HEK293 (cell line): ENCODE measurements around the gene MRM1.

Experiments
- CTCF ChIA-PET: fragments of 350-600 bp; formaldehyde crosslinking; extraction: SDS; loops from one replicate; lab custom pipeline; 2021; ENCODE audit warnings: antibody characterized with exemption; lab: Yijun Ruan, JAX
- POLR2A ChIA-PET: fragments of 300-600 bp; formaldehyde crosslinking; extraction: SDS; loops from one replicate; lab custom pipeline; 2020; ENCODE audit warnings: antibody characterized with exemption, inconsistent platforms; lab: Yijun Ruan, JAX
- H3K27ac ChIP-seq: fragments of 200-500 bp; sonication (Bioruptor generic); 2 replicates; pipeline ENCODE4 v1.5.1; 2014; ENCODE audit warnings: low read depth, low read length, control low read depth, inconsistent platforms; ENCODE audit errors: extremely low read depth
- H3K36me3 ChIP-seq, 2 experiments: fragments of 200-500 bp in 1 of 2; sonication (Bioruptor generic) in 1 of 2; 1 replicate in 1 of 2; 2 replicates in 1 of 2; pipeline ENCODE4 v1.5.1; 2014 to 2017; ENCODE audit warnings: inconsistent platforms in 2 of 2, low read length in 2 of 2; ENCODE audit not compliant: control insufficient read depth in 2 of 2, insufficient read depth in 1 of 2
- H3K4me1 ChIP-seq: fragments of 200-500 bp; sonication (Bioruptor generic); 2 replicates; pipeline ENCODE4 v1.5.1; 2014; ENCODE audit warnings: mild to moderate bottlenecking, low read length, inconsistent platforms; ENCODE audit not compliant: control insufficient read depth, insufficient read depth
- H3K4me3 ChIP-seq: 2 replicates; pipeline ENCODE4 v1.5.1; 2011; ENCODE audit warnings: low read depth, mild to moderate bottlenecking, control low read depth, low read length, moderate library complexity
- H3K9me3 ChIP-seq: fragments of 200-500 bp; sonication (Bioruptor generic); 2 replicates; pipeline ENCODE4 v1.5.1; 2014; ENCODE audit warnings: low read depth, low read length, inconsistent platforms; ENCODE audit not compliant: control insufficient read depth, insufficient read depth
- PBX3 ChIP-seq: sonication (generic); formaldehyde crosslinking; IDR thresholded peaks from 2 replicates; pipeline ENCODE4 v1.8.1; 2022; ENCODE audit warnings: mild to moderate bottlenecking, moderate library complexity, missing genetic modification reagents
- PRDM4 ChIP-seq: fragments of 450-650 bp; formaldehyde crosslinking; IDR thresholded peaks from 2 replicates; pipeline ENCODE4 v1.5.1; 2017; ENCODE audit warnings: missing biosample characterization, missing genetic modification characterization
- YY2 ChIP-seq: fragments of 450-650 bp; formaldehyde crosslinking; IDR thresholded peaks from 2 replicates; pipeline ENCODE4 v1.5.1; 2016; ENCODE audit warnings: missing biosample characterization, missing genetic modification characterization
- ZIC2 ChIP-seq: fragments of 450-650 bp; formaldehyde crosslinking; IDR thresholded peaks from 2 replicates; pipeline ENCODE4 v1.5.1; 2016; ENCODE audit warnings: missing biosample characterization, missing genetic modification characterization
- ZNF121 ChIP-seq: fragments of 450-650 bp; formaldehyde crosslinking; IDR thresholded peaks from 2 replicates; pipeline ENCODE4 v1.5.1; 2016; ENCODE audit warnings: missing biosample characterization, missing genetic modification characterization
- ZNF175 ChIP-seq: fragments of 450-650 bp; formaldehyde crosslinking; IDR thresholded peaks from 2 replicates; pipeline ENCODE4 v1.5.1; 2016; ENCODE audit warnings: missing biosample characterization, missing genetic modification characterization
- ZNF37A ChIP-seq: fragments of 450-650 bp; IDR thresholded peaks from 2 replicates; pipeline ENCODE4 v1.5.1; 2018; ENCODE audit warnings: missing biosample characterization, missing genetic modification characterization
- ZNF48 ChIP-seq: fragments of 450-650 bp; formaldehyde crosslinking; IDR thresholded peaks from 2 replicates; pipeline ENCODE4 v1.5.1; 2016; ENCODE audit warnings: missing biosample characterization, missing genetic modification characterization
- ZNF600 ChIP-seq: fragments of 450-650 bp; formaldehyde crosslinking; IDR thresholded peaks from 2 replicates; pipeline ENCODE4 v1.5.1; 2016; ENCODE audit warnings: missing biosample characterization, missing genetic modification characterization
- ZNF623 ChIP-seq: fragments of 450-650 bp; formaldehyde crosslinking; IDR thresholded peaks from 2 replicates; pipeline ENCODE4 v1.5.1; 2016; ENCODE audit warnings: missing biosample characterization, missing genetic modification characterization
- ZNF654 ChIP-seq: fragments of 450-650 bp; formaldehyde crosslinking; IDR thresholded peaks from 2 replicates; pipeline ENCODE4 v1.5.1; 2016; ENCODE audit warnings: low read depth, missing biosample characterization, missing genetic modification characterization
- ZNF660 ChIP-seq: fragments of 450-650 bp; IDR thresholded peaks from 2 replicates; pipeline ENCODE4 v1.5.1; 2018; ENCODE audit warnings: missing biosample characterization, mild to moderate bottlenecking, missing genetic modification characterization
- ZNF747 ChIP-seq: fragments of 450-650 bp; formaldehyde crosslinking; IDR thresholded peaks from 2 replicates; pipeline ENCODE4 v1.5.1; 2016; ENCODE audit warnings: missing biosample characterization, missing genetic modification characterization
- ZNF792 ChIP-seq: fragments of 450-650 bp; formaldehyde crosslinking; IDR thresholded peaks from 2 replicates; pipeline ENCODE4 v1.5.1; 2016; ENCODE audit warnings: missing biosample characterization, missing genetic modification characterization
- ZSCAN23 ChIP-seq: fragments of 450-650 bp; formaldehyde crosslinking; IDR thresholded peaks from 2 replicates; pipeline ENCODE4 v1.5.1; 2016; ENCODE audit warnings: missing biosample characterization, missing genetic modification characterization
- ZXDB ChIP-seq: fragments of 450-650 bp; formaldehyde crosslinking; IDR thresholded peaks from 2 replicates; pipeline ENCODE4 v1.5.1; 2016; ENCODE audit warnings: missing biosample characterization, missing genetic modification characterization
- TF ChIP-seq, protein P1 (sequence below): fragments of 450-650 bp; formaldehyde crosslinking; IDR thresholded peaks from 2 replicates; pipeline ENCODE4 v1.5.1; 2016; ENCODE audit warnings: missing biosample characterization, missing genetic modification characterization
- TF ChIP-seq, protein P2 (sequence below): fragments of 450-650 bp; formaldehyde crosslinking; IDR thresholded peaks from 2 replicates; pipeline ENCODE4 v1.5.1; 2016; ENCODE audit warnings: missing biosample characterization, missing genetic modification characterization

MRM1 gene

DNA sequence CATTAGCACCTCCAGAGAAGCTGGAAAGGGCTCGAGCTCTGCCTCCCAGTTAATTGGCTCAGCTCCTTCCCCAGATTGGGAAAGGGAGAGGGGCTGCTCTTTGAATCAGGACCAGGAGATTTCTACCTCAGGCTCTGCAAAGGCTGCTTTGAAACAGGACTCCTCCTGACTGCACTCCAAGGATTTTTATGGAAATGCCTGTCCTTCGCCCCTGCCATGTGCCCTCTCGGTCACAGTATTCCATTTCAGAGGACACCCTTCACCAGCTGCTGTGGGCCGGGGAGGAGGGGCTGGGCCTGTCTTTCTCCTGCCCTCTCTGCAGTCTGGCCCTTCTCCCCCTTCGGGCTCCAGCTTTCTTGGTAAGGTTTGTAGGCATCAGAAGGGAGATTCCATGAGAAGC, 13.6 kb downstream of the MRM1 start:
- POLR2A ChIA-PET, result interaction anchor here (1.4 to 1.5 kb wide), 2 partner anchors 11 to 12 kb away, joined by 4 read pairs; no protein-coding TSS in a partner anchor
- TF ChIP-seq, protein P1, sequence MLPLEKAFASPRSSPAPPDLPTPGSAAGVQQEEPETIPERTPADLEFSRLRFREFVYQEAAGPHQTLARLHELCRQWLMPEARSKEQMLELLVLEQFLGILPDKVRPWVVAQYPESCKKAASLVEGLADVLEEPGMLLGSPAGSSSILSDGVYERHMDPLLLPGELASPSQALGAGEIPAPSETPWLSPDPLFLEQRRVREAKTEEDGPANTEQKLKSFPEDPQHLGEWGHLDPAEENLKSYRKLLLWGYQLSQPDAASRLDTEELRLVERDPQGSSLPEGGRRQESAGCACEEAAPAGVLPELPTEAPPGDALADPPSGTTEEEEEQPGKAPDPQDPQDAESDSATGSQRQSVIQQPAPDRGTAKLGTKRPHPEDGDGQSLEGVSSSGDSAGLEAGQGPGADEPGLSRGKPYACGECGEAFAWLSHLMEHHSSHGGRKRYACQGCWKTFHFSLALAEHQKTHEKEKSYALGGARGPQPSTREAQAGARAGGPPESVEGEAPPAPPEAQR (tag by site-specific recombination), result no peak
- no peak for TF ChIP-seq ZNF792 (tag by site-specific recombination)
- no peak for TF ChIP-seq ZNF660 (tag by site-specific recombination)
- TF ChIP-seq, protein P2, sequence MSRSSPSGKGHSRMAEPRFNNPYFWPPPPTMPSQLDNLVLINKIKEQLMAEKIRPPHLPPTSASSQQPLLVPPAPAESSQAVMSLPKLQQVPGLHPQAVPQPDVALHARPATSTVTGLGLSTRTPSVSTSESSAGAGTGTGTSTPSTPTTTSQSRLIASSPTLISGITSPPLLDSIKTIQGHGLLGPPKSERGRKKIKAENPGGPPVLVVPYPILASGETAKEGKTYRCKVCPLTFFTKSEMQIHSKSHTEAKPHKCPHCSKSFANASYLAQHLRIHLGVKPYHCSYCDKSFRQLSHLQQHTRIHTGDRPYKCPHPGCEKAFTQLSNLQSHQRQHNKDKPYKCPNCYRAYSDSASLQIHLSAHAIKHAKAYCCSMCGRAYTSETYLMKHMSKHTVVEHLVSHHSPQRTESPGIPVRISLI (tag by site-specific recombination), result no peak
- TF ChIP-seq ZSCAN23 (tag by site-specific recombination), result no peak
- no peak for TF ChIP-seq ZNF623 (tag by site-specific recombination)
- TF ChIP-seq ZNF747 (tag by site-specific recombination), result no peak
- no peak for TF ChIP-seq ZIC2
- no peak for TF ChIP-seq YY2 (tag by site-specific recombination)
- no peak for TF ChIP-seq ZNF654 (tag by site-specific recombination)
- no peak for TF ChIP-seq ZXDB (tag by site-specific recombination)
- no peak overlapping the region for H3K27ac ChIP-seq
- no peaks in the 10 kb centered on the region; the same call in 1 of the 2 replicates for H3K4me1 ChIP-seq
- H3K9me3 ChIP-seq, result no peaks in the 10 kb centered on the region
- H3K36me3 ChIP-seq, result no peaks in the 10 kb centered on the region; a peak in 1 of 3 replicates
- no peak overlapping the region for H3K4me3 ChIP-seq
- CTCF ChIA-PET, result interaction anchor here (1.0 to 3.0 kb wide), 4 partner anchors 10 to 14 kb away, joined by 4 to 14 read pairs (median 4); partner anchors contain the start of gene MRM1

GRCh38 chr17:36616061-36617029, 15.0 kb downstream of the MRM1 start:
- POLR2A ChIA-PET, result interaction anchor here (0.7 to 1.3 kb wide), 3 partner anchors 16 to 612 kb away, joined by 3 read pairs; no protein-coding TSS in a partner anchor
- H3K36me3 ChIP-seq, result no peaks in the 10 kb centered on the region
- H3K4me1 ChIP-seq, result no peaks in the 10 kb centered on the region; the same call in 1 of the 2 replicates
- H3K9me3 ChIP-seq, result no peaks in the 10 kb centered on the region
- no peak for TF ChIP-seq ZNF175 (tag by site-specific recombination)
- TF ChIP-seq ZNF623 (tag by site-specific recombination), result 0 out of 2 replicates have a peak, but pooled peaks have one; percentile 13
- no peak for TF ChIP-seq ZXDB (tag by site-specific recombination)
- peak; percentile 90 for TF ChIP-seq ZNF121 (tag by site-specific recombination)
- TF ChIP-seq ZNF48 (tag by site-specific recombination), result no peak
- no peak for TF ChIP-seq PBX3 (CRISPR knock-in tag)
- TF ChIP-seq ZNF37A (tag by site-specific recombination), result no peak
- TF ChIP-seq ZNF600 (tag by site-specific recombination), result no peak
- no peak for TF ChIP-seq PRDM4 (tag by site-specific recombination)
- H3K27ac ChIP-seq, result no peak overlapping the region
- no peak overlapping the region for H3K4me3 ChIP-seq
- CTCF ChIA-PET, result interaction anchor here (0.6 to 3.0 kb wide), 4 partner anchors 10 to 624 kb away, joined by 3 to 14 read pairs (median 4); no protein-coding TSS in a partner anchor
